Caco-2 (cell line): Measurements from ENCODE around the gene SNX30. TPM values are rescaled to one million over a fixed set of nuclear protein-coding genes. Genes with fewer than 3 reads are reported as not detected.

Experiments
- BruUV-seq: library from RNA; stranded (reverse); fragments of 400-500 nt; replicated peaks from 2 replicates; lab custom pipeline; 2021; lab: Mats Ljungman, UMichigan
- CTCF ChIA-PET: fragments of 300-600 bp; sonication (Branson Sonifier 250); formaldehyde crosslinking; loops from one replicate; lab custom pipeline; 2022; ENCODE audit warnings: antibody characterized with exemption; lab: Charles Lee
- POLR2A ChIA-PET: fragments of 300-600 bp; sonication (Branson Sonifier 250); formaldehyde crosslinking; loops from one replicate; lab custom pipeline; 2022; ENCODE audit warnings: antibody characterized with exemption; lab: Charles Lee
- DNase-seq, 2 experiments: peaks; one replicate each; pipeline versions ENCODE4 v3.0.0 to v3.0.0-alpha.2; 2020 to 2022
- H3K27me3 ChIP-seq: replicated peaks from 2 replicates; pipeline ENCODE4 v1.6.0; 2011; ENCODE audit warnings: low read length; ENCODE audit not compliant: control insufficient read depth, insufficient read depth
- H3K36me3 ChIP-seq: 2 replicates; pipeline ENCODE4 v1.5.1; 2011; ENCODE audit warnings: low read length; ENCODE audit not compliant: control insufficient read depth, insufficient read depth
- H3K4me1 ChIP-seq: fragments of 250-450 bp; sonication (Bioruptor Pico); 2 replicates; pipeline ENCODE4 v1.5.1; 2020; ENCODE audit warnings: mild to moderate bottlenecking
- H3K4me3 ChIP-seq: 2 replicates; pipeline ENCODE4 v1.5.1; 2011; ENCODE audit warnings: low read depth, mild to moderate bottlenecking, control low read depth, low read length
- H3K9me3 ChIP-seq: fragments of 250-450 bp; sonication (Bioruptor Pico); 2 replicates; pipeline ENCODE4 v1.5.1; 2020; ENCODE audit warnings: mild to moderate bottlenecking, moderate library complexity
- H3K27ac Mint-ChIP-seq: one replicate; pipeline ENCODE4 v1.8.0; 2022; ENCODE audit warnings: mixed read lengths; ENCODE audit not compliant: unreplicated experiment
- H3K27me3 Mint-ChIP-seq: one replicate; pipeline ENCODE4 v1.8.0; 2022; ENCODE audit warnings: mixed read lengths; ENCODE audit not compliant: insufficient read depth, unreplicated experiment
- H3K36me3 Mint-ChIP-seq: one replicate; pipeline ENCODE4 v1.8.0; 2022; ENCODE audit warnings: mild to moderate bottlenecking, mixed read lengths; ENCODE audit not compliant: insufficient read depth, unreplicated experiment
- H3K4me1 Mint-ChIP-seq: one replicate; pipeline ENCODE4 v1.8.0; 2022; ENCODE audit warnings: low read depth, mixed read lengths; ENCODE audit not compliant: unreplicated experiment
- H3K4me3 Mint-ChIP-seq: one replicate; pipeline ENCODE4 v1.8.0; 2022; ENCODE audit warnings: mild to moderate bottlenecking, moderate library complexity, mixed read lengths; ENCODE audit not compliant: unreplicated experiment
- H3K9me3 Mint-ChIP-seq: one replicate; pipeline ENCODE4 v1.8.0; 2022; ENCODE audit warnings: mixed read lengths; ENCODE audit not compliant: unreplicated experiment
- intact Hi-C: fragments of 100-400 bp; cut with micrococcal nuclease; formaldehyde crosslinking; loops from one replicate; pipeline ENCODE4 v1.10.0; 2022; ENCODE audit not compliant: unreplicated experiment
- total RNA-seq: library from RNA; stranded (reverse); gene quantifications from 2 replicates; pipeline ENCODE4 v1.2.3, GENCODE V29; 2022
- TF ChIP-seq, protein P1 (sequence below), 2 experiments: fragments of 200-600 bp in 1 of 2; IDR thresholded peaks; 1 replicate in 1 of 2; 2 replicates in 1 of 2; pipeline versions ENCODE4 v1.5.1 to v1.8.0; 2011 to 2022; ENCODE audit warnings: antibody characterized with exemption in 1 of 2, control low read depth in 1 of 2, inconsistent platforms in 1 of 2, low read depth in 1 of 2, low read length in 1 of 2, mild to moderate bottlenecking in 1 of 2, moderate library complexity in 1 of 2; ENCODE audit not compliant: insufficient read depth in 1 of 2, severe bottlenecking in 1 of 2, unreplicated experiment in 1 of 2

SNX30 gene
- total RNA-seq, 1 experiment from 2014 or later: 21.8 TPM

DNA sequence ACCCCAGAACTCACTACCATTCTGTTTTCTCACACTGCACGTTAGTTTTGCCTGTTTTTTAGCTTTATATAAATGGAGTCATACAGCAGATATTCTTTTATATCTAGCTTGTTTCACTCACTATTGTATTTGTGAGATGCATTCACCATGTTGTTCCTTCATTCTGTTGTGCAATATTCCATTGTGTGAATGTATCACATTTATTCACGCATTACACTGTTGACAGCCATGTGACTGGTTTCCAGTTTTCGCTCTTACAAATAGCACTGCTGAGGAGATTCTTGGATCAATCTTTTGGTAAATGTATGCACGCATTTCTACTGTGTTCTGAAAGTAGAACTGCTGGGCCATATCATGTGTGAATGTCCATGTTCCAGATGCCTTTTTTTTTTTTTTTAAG is 6.4 kb upstream of the SNX30 start:
- Mint-ChIP-seq H3K4me3 (no peak overlapping the region), H3K36me3 (no peaks in the 10 kb centered on the region), H3K27me3 (no peaks in the 10 kb centered on the region), H3K27ac (no peak overlapping the region), H3K9me3 (no peaks in the 10 kb centered on the region), H3K4me1 (peaks cover 6% of the 10 kb centered on the region)
- CTCF ChIA-PET: interaction anchor here (0.5 to 1.6 kb wide), 2 partner anchors 34 to 49 kb away, joined by 7 to 10 read pairs; no protein-coding TSS in a partner anchor
- TF ChIP-seq, protein P1, sequence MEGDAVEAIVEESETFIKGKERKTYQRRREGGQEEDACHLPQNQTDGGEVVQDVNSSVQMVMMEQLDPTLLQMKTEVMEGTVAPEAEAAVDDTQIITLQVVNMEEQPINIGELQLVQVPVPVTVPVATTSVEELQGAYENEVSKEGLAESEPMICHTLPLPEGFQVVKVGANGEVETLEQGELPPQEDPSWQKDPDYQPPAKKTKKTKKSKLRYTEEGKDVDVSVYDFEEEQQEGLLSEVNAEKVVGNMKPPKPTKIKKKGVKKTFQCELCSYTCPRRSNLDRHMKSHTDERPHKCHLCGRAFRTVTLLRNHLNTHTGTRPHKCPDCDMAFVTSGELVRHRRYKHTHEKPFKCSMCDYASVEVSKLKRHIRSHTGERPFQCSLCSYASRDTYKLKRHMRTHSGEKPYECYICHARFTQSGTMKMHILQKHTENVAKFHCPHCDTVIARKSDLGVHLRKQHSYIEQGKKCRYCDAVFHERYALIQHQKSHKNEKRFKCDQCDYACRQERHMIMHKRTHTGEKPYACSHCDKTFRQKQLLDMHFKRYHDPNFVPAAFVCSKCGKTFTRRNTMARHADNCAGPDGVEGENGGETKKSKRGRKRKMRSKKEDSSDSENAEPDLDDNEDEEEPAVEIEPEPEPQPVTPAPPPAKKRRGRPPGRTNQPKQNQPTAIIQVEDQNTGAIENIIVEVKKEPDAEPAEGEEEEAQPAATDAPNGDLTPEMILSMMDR (IDR thresholded peaks at IDR 0.05; ENCODE audit: insufficient read depth in 1 of 2, low read depth in 1 of 2, low read length in 1 of 2, severe bottlenecking in 1 of 2, unreplicated experiment in 1 of 2): no peak
- Histone ChIP-seq H3K4me1 (peaks cover 2% of the 10 kb centered on the region), H3K36me3 (no peaks in the 10 kb centered on the region), H3K4me3 (no peak overlapping the region), H3K9me3 (no peaks in the 10 kb centered on the region), H3K27me3 (no peaks in the 10 kb centered on the region)
- BruUV-seq: no TSS peak
- intact Hi-C loops: no loop called here
- POLR2A ChIA-PET: no interaction called here
- DNase-seq: no peak

DNA sequence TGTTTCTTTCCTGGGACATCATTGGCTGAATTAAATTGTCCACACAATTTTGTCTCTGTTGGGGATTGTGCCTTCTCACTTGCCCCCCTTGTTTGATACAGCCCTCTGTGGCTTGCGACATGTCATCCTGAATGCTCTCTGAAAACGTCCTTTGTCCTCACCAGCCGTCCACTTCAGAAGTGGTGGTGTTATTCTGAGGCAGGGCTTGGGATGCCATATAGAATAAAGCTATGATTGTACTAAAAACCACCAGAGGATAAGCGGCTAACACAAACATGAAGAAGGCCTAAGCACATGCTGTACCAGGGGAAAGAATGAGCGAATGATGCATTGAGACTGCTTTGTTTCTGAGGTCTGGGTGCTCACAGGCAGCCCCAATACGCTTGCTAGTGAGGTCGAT is 3.5 kb upstream of the SNX30 start:
- H3K9me3 Mint-ChIP-seq: no peaks in the 10 kb centered on the region
- ChIA-PET CTCF (interaction anchor here (0.5 kb wide), 1 partner anchor 10 kb away, joined by 4 read pairs; no protein-coding TSS in a partner anchor), POLR2A (no interaction called here)
- Histone ChIP-seq H3K4me3 (no peak overlapping the region), H3K4me1 (peaks cover 15% of the 10 kb centered on the region), H3K9me3 (no peaks in the 10 kb centered on the region), H3K27me3 (no peaks in the 10 kb centered on the region), H3K36me3 (no peaks in the 10 kb centered on the region)
- no peak overlapping the region for H3K27ac Mint-ChIP-seq
- no TSS peak for BruUV-seq
- no peaks in the 10 kb centered on the region for H3K36me3 Mint-ChIP-seq
- DNase-seq: no peak
- H3K27me3 Mint-ChIP-seq: no peaks in the 10 kb centered on the region
- H3K4me3 Mint-ChIP-seq: no peak overlapping the region
- H3K4me1 Mint-ChIP-seq: peaks cover 6% of the 10 kb centered on the region
- intact Hi-C loops: no loop called here
- TF ChIP-seq, protein P1 (IDR thresholded peaks at IDR 0.05; ENCODE audit: insufficient read depth in 1 of 2, low read depth in 1 of 2, low read length in 1 of 2, severe bottlenecking in 1 of 2, unreplicated experiment in 1 of 2): no peak

DNA sequence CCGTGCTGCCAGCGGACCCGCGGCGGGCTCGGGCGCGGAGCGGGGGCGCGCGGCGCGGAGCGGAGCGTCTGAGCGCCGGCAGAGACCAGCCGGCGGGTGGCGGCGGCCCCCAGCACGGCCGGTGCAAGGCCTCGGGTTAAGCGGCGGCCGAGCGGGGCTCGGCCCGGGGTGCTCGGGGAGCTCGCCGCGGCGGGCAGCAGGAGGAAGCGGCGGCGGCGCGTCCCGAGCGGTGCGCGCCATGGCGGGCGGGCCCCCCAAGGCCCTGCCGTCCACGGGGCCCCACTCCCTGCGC is 150 bp downstream of the SNX30 start:
- intact Hi-C loops: loop anchor here (1.0 kb wide), 4 partner anchors 13 to 43 kb away; partner anchors contain the start of gene INIP
- peak overlapping the region; percentile 96 for H3K4me3 Mint-ChIP-seq
- POLR2A ChIA-PET: interaction anchor here (0.6 to 2.2 kb wide), 4 partner anchors 14 to 591 kb away, joined by 3 to 9 read pairs (median 4); partner anchors contain the start of gene INIP
- peak overlapping the region; percentile 82 for H3K27ac Mint-ChIP-seq
- H3K27me3 Mint-ChIP-seq: no peaks in the 10 kb centered on the region
- no peaks in the 10 kb centered on the region for H3K36me3 Mint-ChIP-seq
- H3K36me3 ChIP-seq: no peaks in the 10 kb centered on the region
- DNase-seq: no peak
- CTCF ChIA-PET: interaction anchor here (1.0 to 2.0 kb wide), 4 partner anchors 13 to 42 kb away, joined by 3 to 10 read pairs (median 6); partner anchors contain the start of gene INIP
- peaks cover 46% of the 10 kb centered on the region for H3K4me1 ChIP-seq
- H3K9me3 ChIP-seq: no peaks in the 10 kb centered on the region
- no peaks in the 10 kb centered on the region for H3K9me3 Mint-ChIP-seq
- H3K4me1 Mint-ChIP-seq: peaks cover 30% of the 10 kb centered on the region
- TF ChIP-seq, protein P1 (IDR thresholded peaks at IDR 0.05; ENCODE audit: insufficient read depth in 1 of 2, low read depth in 1 of 2, low read length in 1 of 2, severe bottlenecking in 1 of 2, unreplicated experiment in 1 of 2): no peak
- BruUV-seq: no TSS peak
- H3K27me3 ChIP-seq: no peaks in the 10 kb centered on the region
- peak overlapping the region; percentile 99 for H3K4me3 ChIP-seq
